Neural progenitor cell (in vitro differentiated cells): ENCODE data around the gene ARFGAP3. TPM values are rescaled to one million over a fixed set of nuclear protein-coding genes. Genes with fewer than 3 reads are reported as not detected.
A peak's percentile ranks its signal among the peaks of the same experiment; 100 is the strongest.

Experiments used
- DNase-seq: peaks from one replicate; pipeline ENCODE4 v3.0.0-alpha.2; 2016; ENCODE audit warnings: low spot score
- H2AFZ ChIP-seq: fragments of 200-600 bp; sonication (generic); replicated peaks from 2 replicates; pipeline ENCODE4 v1.6.1; 2016; ENCODE audit warnings: antibody characterized with exemption
- H3F3A ChIP-seq: fragments of 200-600 bp; sonication (generic); 2 replicates; pipeline ENCODE4 v1.6.1; 2016; ENCODE audit warnings: antibody characterized with exemption, low read depth
- H3K27ac ChIP-seq: fragments of 200-600 bp; sonication (generic); 2 replicates; pipeline ENCODE4 v1.5.1; 2016; ENCODE audit warnings: mild to moderate bottlenecking
- H3K27me3 ChIP-seq: fragments of 200-600 bp; sonication (generic); 2 replicates; pipeline ENCODE4 v1.6.1; 2016; ENCODE audit warnings: mild to moderate bottlenecking, moderate library complexity
- H3K36me3 ChIP-seq: fragments of 200-600 bp; sonication (generic); 2 replicates; pipeline ENCODE4 v1.5.1; 2016
- H3K4me1 ChIP-seq: fragments of 200-600 bp; sonication (generic); 2 replicates; pipeline ENCODE4 v1.6.1; 2016; ENCODE audit warnings: mixed run types
- H3K4me2 ChIP-seq: fragments of 200-600 bp; sonication (generic); 2 replicates; pipeline ENCODE4 v1.6.1; 2016
- H3K4me3 ChIP-seq: fragments of 200-600 bp; sonication (generic); 2 replicates; pipeline ENCODE4 v1.5.1; 2016
- H3K79me2 ChIP-seq: fragments of 200-600 bp; sonication (generic); 2 replicates; pipeline ENCODE4 v1.6.1; 2016; ENCODE audit warnings: low read depth
- H3K9ac ChIP-seq: fragments of 200-600 bp; sonication (generic); 2 replicates; pipeline ENCODE4 v1.6.1; 2016
- H3K9me3 ChIP-seq: fragments of 200-600 bp; sonication (generic); 2 replicates; pipeline ENCODE4 v1.5.1; 2016; ENCODE audit warnings: low read depth
- H4K20me1 ChIP-seq: fragments of 200-600 bp; sonication (generic); 2 replicates; pipeline ENCODE4 v1.6.1; 2016; ENCODE audit warnings: low read depth
- H3K27ac Mint-ChIP-seq: 3 replicates; pipeline ENCODE4 v1.8.0; 2021; ENCODE audit warnings: mixed read lengths
- H3K27me3 Mint-ChIP-seq: 2 replicates; pipeline ENCODE4 v1.8.0; 2022; ENCODE audit warnings: low read depth, mild to moderate bottlenecking, inconsistent platforms, moderate library complexity, mixed read lengths; ENCODE audit not compliant: insufficient read depth
- H3K36me3 Mint-ChIP-seq: 3 replicates; pipeline ENCODE4 v1.8.0; 2021; ENCODE audit warnings: mixed read lengths
- H3K4me1 Mint-ChIP-seq: 3 replicates; pipeline ENCODE4 v1.8.0; 2021; ENCODE audit warnings: mixed read lengths
- H3K4me3 Mint-ChIP-seq: 3 replicates; pipeline ENCODE4 v1.8.0; 2021; ENCODE audit warnings: mild to moderate bottlenecking, moderate library complexity, mixed read lengths
- H3K9me3 Mint-ChIP-seq: 3 replicates; pipeline ENCODE4 v1.8.0; 2020; ENCODE audit warnings: mixed read lengths
- CTCF ChIP-seq: fragments of 200-600 bp; sonication (generic); IDR thresholded peaks from 2 replicates; pipeline ENCODE4 v1.5.1; 2017; ENCODE audit warnings: antibody characterized with exemption, mild to moderate bottlenecking
- EZH2 ChIP-seq: fragments of 200-600 bp; sonication (generic); IDR thresholded peaks from 2 replicates; pipeline ENCODE4 v1.6.1; 2017; ENCODE audit warnings: antibody characterized with exemption, mild to moderate bottlenecking, moderate library complexity
- EZH2phosphoT487 ChIP-seq: fragments of 200-600 bp; sonication (generic); IDR thresholded peaks from 2 replicates; pipeline ENCODE4 v1.6.1; 2017; ENCODE audit warnings: antibody characterized with exemption
- total RNA-seq: library from RNA; depleted of rRNA; stranded (reverse); fragments of >200 nt; gene quantifications from 2 replicates; pipeline ENCODE4 v1.2.3, GENCODE V29; 2015; ENCODE audit warnings: low replicate concordance

The ARFGAP3 gene
- total RNA-seq, 1 donor from 2014 or later: 53.9 TPM

GRCh38 chr22:42825796-42826195 lies 31.3 kb downstream of the ARFGAP3 start:
- no peak overlapping the region for H3K4me3 Mint-ChIP-seq

GRCh38 chr22:42821386-42821785 lies 35.7 kb downstream of the ARFGAP3 start:
- H3K79me2 ChIP-seq: no peaks in the 10 kb centered on the region
- Mint-ChIP-seq H3K9me3 (peaks cover 3% of the 10 kb centered on the region), H3K27me3 (no peaks in the 10 kb centered on the region), H3K4me3 (no peak overlapping the region), H3K27ac (no peak overlapping the region), H3K4me1 (no peaks in the 10 kb centered on the region), H3K36me3 (peaks cover 27% of the 10 kb centered on the region)
- no peak overlapping the region for H3K4me2 ChIP-seq
- H2AFZ ChIP-seq: no peak overlapping the region
- no peaks in the 10 kb centered on the region for H3K9me3 ChIP-seq
- H3K4me3 ChIP-seq: no peak overlapping the region
- no peaks in the 10 kb centered on the region for H3F3A ChIP-seq
- DNase-seq: no peak
- TF ChIP-seq CTCF: no peak
- no peak for TF ChIP-seq EZH2
- no peak for TF ChIP-seq EZH2phosphoT487
- no peak overlapping the region for H3K27ac ChIP-seq
- H3K27me3 ChIP-seq: no peaks in the 10 kb centered on the region
- no peaks in the 10 kb centered on the region for H4K20me1 ChIP-seq
- H3K4me1 ChIP-seq: no peaks in the 10 kb centered on the region
- H3K36me3 ChIP-seq: no peaks in the 10 kb centered on the region
- H3K9ac ChIP-seq: no peak overlapping the region

More at GRCh38 chr22:42825796-42826195, 31.3 kb downstream of the ARFGAP3 start:
- H4K20me1 ChIP-seq: no peaks in the 10 kb centered on the region
- H3K4me1 Mint-ChIP-seq: no peaks in the 10 kb centered on the region
- no peaks in the 10 kb centered on the region for H3K27me3 ChIP-seq
- no peaks in the 10 kb centered on the region for H3K4me1 ChIP-seq
- no peak overlapping the region for H3K4me3 ChIP-seq
- H3K9ac ChIP-seq: no peak overlapping the region
- H3K9me3 Mint-ChIP-seq: peaks cover 3% of the 10 kb centered on the region
- H3K9me3 ChIP-seq: no peaks in the 10 kb centered on the region
- DNase-seq: no peak
- no peak overlapping the region for H3K4me2 ChIP-seq
- TF ChIP-seq EZH2phosphoT487: no peak
- no peak for TF ChIP-seq EZH2
- no peak for TF ChIP-seq CTCF
- no peaks in the 10 kb centered on the region for H3K27me3 Mint-ChIP-seq
- peaks cover 6% of the 10 kb centered on the region for H3K36me3 ChIP-seq
- no peak overlapping the region for H3K27ac ChIP-seq
- H3K79me2 ChIP-seq: no peaks in the 10 kb centered on the region
- peaks cover 25% of the 10 kb centered on the region for H3K36me3 Mint-ChIP-seq
- H2AFZ ChIP-seq: no peak overlapping the region
- no peak overlapping the region for H3K27ac Mint-ChIP-seq
- H3F3A ChIP-seq: no peaks in the 10 kb centered on the region

GRCh38 chr22:42820045-42820763 lies 36.9 kb downstream of the ARFGAP3 start:
- Histone ChIP-seq H3K27ac (no peak overlapping the region), H3K4me2 (no peak overlapping the region), H3K36me3 (no peaks in the 10 kb centered on the region)

More at GRCh38 chr22:42820045-42820763, 36.9 kb downstream of the ARFGAP3 start:
- H3K4me3 Mint-ChIP-seq: no peak overlapping the region
- no peak overlapping the region for H3K4me3 ChIP-seq
- TF ChIP-seq EZH2phosphoT487 (no peak), EZH2 (no peak), CTCF (peak; percentile 68)
- peaks cover 3% of the 10 kb centered on the region for H3K9me3 Mint-ChIP-seq
- H3K27ac Mint-ChIP-seq: no peak overlapping the region
- H3K4me1 Mint-ChIP-seq: no peaks in the 10 kb centered on the region
- no peaks in the 10 kb centered on the region for H3K79me2 ChIP-seq
- no peaks in the 10 kb centered on the region for H4K20me1 ChIP-seq
- DNase-seq: peak; percentile 40
- H3K9ac ChIP-seq: no peak overlapping the region
- H3F3A ChIP-seq: no peaks in the 10 kb centered on the region
- H3K27me3 Mint-ChIP-seq: no peaks in the 10 kb centered on the region
- H3K27me3 ChIP-seq: no peaks in the 10 kb centered on the region
- no peaks in the 10 kb centered on the region for H3K9me3 ChIP-seq
- no peaks in the 10 kb centered on the region for H3K4me1 ChIP-seq
- H2AFZ ChIP-seq: no peak overlapping the region
- peaks cover 28% of the 10 kb centered on the region for H3K36me3 Mint-ChIP-seq
